Loucy (cell line): ENCODE data around the gene CNPY1.

Experiments used
- EZH2phosphoT487 ChIP-seq: fragments of 200-600 bp; IDR thresholded peaks from 2 replicates; pipeline ENCODE4 v1.6.1; 2018; ENCODE audit warnings: antibody characterized with exemption, mild to moderate bottlenecking, moderate library complexity, borderline replicate concordance
- TF ChIP-seq, protein P1 (sequence below): fragments of 200-600 bp; sonication (generic); conservative IDR thresholded peaks from 2 replicates; pipeline ENCODE4 v1.5.1; 2014; ENCODE audit warnings: mild to moderate bottlenecking, antibody characterized with exemption, low read length

DNA sequence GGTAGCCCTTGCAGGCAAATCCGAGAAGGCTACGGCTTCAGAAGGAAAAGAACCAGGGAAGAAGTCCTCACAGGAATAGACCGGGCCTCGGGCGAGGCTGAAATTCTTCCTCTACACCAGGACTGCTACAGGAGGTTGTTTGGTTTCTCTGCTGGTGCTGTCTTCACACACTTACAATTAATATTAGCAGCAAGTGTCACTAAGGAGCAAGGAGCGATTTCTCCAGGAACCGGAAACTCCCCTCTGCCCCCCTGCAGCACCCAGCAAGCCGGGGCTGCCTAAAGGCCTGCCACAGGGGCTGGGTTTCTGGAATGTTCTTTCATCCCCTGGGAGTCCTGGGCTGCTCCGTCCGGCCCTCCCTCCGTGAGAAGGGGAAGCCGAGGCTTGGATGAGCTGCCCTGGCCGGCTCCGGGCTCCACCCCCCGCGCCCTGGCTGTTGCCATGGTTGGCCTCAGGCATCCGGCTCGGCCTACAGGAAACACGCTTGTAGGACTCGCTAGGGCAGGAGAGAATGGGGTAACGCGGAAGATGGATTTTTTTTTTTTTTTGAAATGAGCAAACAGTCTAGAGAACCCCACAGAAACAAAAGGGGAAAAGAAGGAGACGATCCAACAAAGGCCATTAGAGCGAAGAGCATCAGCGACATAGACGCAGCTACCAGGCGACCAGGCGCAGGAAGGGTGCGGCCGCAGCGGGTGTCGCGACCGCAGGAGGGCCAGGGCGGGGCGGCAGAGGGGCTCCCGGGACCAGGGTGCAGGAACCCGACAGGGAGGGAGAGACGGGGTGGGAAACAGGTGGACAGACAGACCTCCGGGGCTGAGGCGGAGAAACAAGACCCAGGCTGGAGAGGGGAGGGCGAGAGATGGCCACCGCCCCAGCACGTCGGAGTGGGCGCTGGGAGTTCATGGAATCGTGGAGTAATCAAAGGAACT lies 55.4 kb downstream of the CNPY1 start:
- TF ChIP-seq, protein P1, sequence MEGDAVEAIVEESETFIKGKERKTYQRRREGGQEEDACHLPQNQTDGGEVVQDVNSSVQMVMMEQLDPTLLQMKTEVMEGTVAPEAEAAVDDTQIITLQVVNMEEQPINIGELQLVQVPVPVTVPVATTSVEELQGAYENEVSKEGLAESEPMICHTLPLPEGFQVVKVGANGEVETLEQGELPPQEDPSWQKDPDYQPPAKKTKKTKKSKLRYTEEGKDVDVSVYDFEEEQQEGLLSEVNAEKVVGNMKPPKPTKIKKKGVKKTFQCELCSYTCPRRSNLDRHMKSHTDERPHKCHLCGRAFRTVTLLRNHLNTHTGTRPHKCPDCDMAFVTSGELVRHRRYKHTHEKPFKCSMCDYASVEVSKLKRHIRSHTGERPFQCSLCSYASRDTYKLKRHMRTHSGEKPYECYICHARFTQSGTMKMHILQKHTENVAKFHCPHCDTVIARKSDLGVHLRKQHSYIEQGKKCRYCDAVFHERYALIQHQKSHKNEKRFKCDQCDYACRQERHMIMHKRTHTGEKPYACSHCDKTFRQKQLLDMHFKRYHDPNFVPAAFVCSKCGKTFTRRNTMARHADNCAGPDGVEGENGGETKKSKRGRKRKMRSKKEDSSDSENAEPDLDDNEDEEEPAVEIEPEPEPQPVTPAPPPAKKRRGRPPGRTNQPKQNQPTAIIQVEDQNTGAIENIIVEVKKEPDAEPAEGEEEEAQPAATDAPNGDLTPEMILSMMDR, result no peak
- TF ChIP-seq EZH2phosphoT487, result no peak
